C4-2B (cell line): ENCODE data around the gene CAAP1.
"Not testable (repeated sequence)": the region's sequence is repeated elsewhere in the genome, so short reads cannot be mapped to it uniquely, and the experiment has no call there.

Experiments used
- H3K27ac ChIP-seq: fragments of 450-650 bp; 2 replicates; pipeline ENCODE4 v1.5.1; 2017
- CTCF ChIP-seq: fragments of 450-650 bp; conservative IDR thresholded peaks from 2 replicates; pipeline ENCODE4 v1.5.1; 2017; ENCODE audit warnings: mild to moderate bottlenecking
- ZFX ChIP-seq: fragments of 450-650 bp; IDR thresholded peaks from 2 replicates; pipeline ENCODE4 v1.6.1; 2017

Gene CAAP1

GRCh38 chr9:26882154-26882553, 10.4 kb downstream of the CAAP1 start:
- no peak for TF ChIP-seq ZFX
- TF ChIP-seq CTCF = no peak
- H3K27ac ChIP-seq = no peak overlapping the region

GRCh38 chr9:26880262-26880661, 12.3 kb downstream of the CAAP1 start:
- H3K27ac ChIP-seq = no peak overlapping the region
- TF ChIP-seq ZFX (no peak), CTCF (no peak)

- not testable (repeated sequence) for H3K27ac ChIP-seq
These were observed 17.4 kb downstream of the CAAP1 start for GRCh38 chr9:26875155-26875554.

- H3K27ac ChIP-seq = no peak overlapping the region
- TF ChIP-seq CTCF = no peak
- TF ChIP-seq ZFX = no peak
These were observed 22.3 kb downstream of the CAAP1 start for GRCh38 chr9:26870292-26870691.

- H3K27ac ChIP-seq = no peak overlapping the region
- peak; percentile 62 for TF ChIP-seq CTCF
- no peak for TF ChIP-seq ZFX
These were observed 29.5 kb downstream of the CAAP1 start for GRCh38 chr9:26863074-26863473.

- TF ChIP-seq CTCF (peak; percentile 83), ZFX (no peak)
- H3K27ac ChIP-seq = no peak overlapping the region
These were observed 36.1 kb downstream of the CAAP1 start for GRCh38 chr9:26856413-26857032.

GRCh38 chr9:26850995-26851394, 41.6 kb downstream of the CAAP1 start:
- TF ChIP-seq ZFX = no peak
- no peak for TF ChIP-seq CTCF
- no peak overlapping the region for H3K27ac ChIP-seq

- no peak for TF ChIP-seq ZFX
- TF ChIP-seq CTCF = no peak
- no peak overlapping the region for H3K27ac ChIP-seq
These were observed 58.8 kb downstream of the CAAP1 start for GRCh38 chr9:26833792-26834191.

GRCh38 chr9:26828391-26828955, 64.1 kb downstream of the CAAP1 start:
- not testable (repeated sequence) for H3K27ac ChIP-seq
